Adrenal gland (tissue), 12 donors: ENCODE results near the gene CYSTM1. TPM values are rescaled to one million over a fixed set of nuclear protein-coding genes. Genes with fewer than 3 reads are reported as not detected.

ENCODE experiments used
- DNase-seq, 7 donors: peaks; one replicate each; pipeline ENCODE4 v3.0.0-alpha.2; 2019 to 2020
- H3K27ac ChIP-seq, 5 donors: fragments of 200-600 bp; sonication (generic) in 4 of 5; 1 replicate in 3 of 5; 2 replicates in 2 of 5; pipeline versions ENCODE4 v1.5.1 to v1.8.0; 2016 to 2020; ENCODE audit warnings: mild to moderate bottlenecking in 1 of 5
- H3K27me3 ChIP-seq: fragments of 200-600 bp; 2 replicates; pipeline ENCODE4 v1.8.0; 2021
- H3K36me3 ChIP-seq, 2 donors: fragments of 200-600 bp; replicated peaks in 1 of 2; 1 replicate in 1 of 2; 2 replicates in 1 of 2; pipeline versions ENCODE4 v1.5.1 to v1.8.0; 2018 to 2022
- H3K4me1 ChIP-seq, 2 donors: fragments of 200-600 bp; replicated peaks in 1 of 2; 1 replicate in 1 of 2; 2 replicates in 1 of 2; pipeline versions ENCODE4 v1.5.1 to v1.8.0; 2018 to 2021
- H3K4me3 ChIP-seq, 4 donors: fragments of 200-600 bp; sonication (generic) in 3 of 4; one replicate each; pipeline ENCODE4 v1.5.1; 2016 to 2018
- H3K9me3 ChIP-seq, 3 donors: fragments of 200-600 bp; sonication (generic) in 1 of 3; replicated peaks in 1 of 3; 1 replicate in 2 of 3; 2 replicates in 1 of 3; pipeline versions ENCODE4 v1.5.1 to v1.8.0; 2016 to 2021
- POLR2A ChIP-seq, 2 donors: fragments of 450-650 bp; IDR thresholded peaks; one replicate each; pipeline ENCODE4 v1.6.1; 2017; ENCODE audit warnings: antibody characterized with exemption in 2 of 2, mild to moderate bottlenecking in 2 of 2, moderate library complexity in 1 of 2
- WGBS, 4 donors: extraction: QIAGEN DNeasy Blood & Tissue Kit in 2 of 4; methylation state at CpG; one replicate each; pipeline versions ENCODE4 v1.1.5 to v1.1.7; 2013 to 2017; 5-methylcytosine and 5-hydroxymethylcytosine counted together
- intact Hi-C, 2 donors: fragments of 100-400 bp; cut with DNase I; formaldehyde crosslinking; loops; one replicate each; pipeline versions ENCODE4 v1.14.1 to v1.15.0; 2022 to 2023
- polyA plus RNA-seq, 3 donors: library from polyadenylated mRNA; stranded (reverse); fragments of 200-250 nt in 2 of 3; fragments of 350-450 nt in 1 of 3; fragmentation: Illumina TruSeq in 1 of 3; extraction: RNeasy Lipid Tissue Mini Kit (QIAGEN cat#74804) in 1 of 3; gene quantifications; one replicate each; pipeline ENCODE4 v1.2.3, GENCODE V29; 2013 to 2014
- total RNA-seq, 9 donors: library from RNA; depleted of rRNA in 4 of 9; stranded (reverse); fragments of >200 nt in 4 of 9; fragments of 120-200 nt in 1 of 9; fragmentation: NEBNext Ultra II Directional in 1 of 9; extraction: Animal tissue kit (Norgen Biotek cat#: 25700) in 1 of 9; gene quantifications; one replicate each; pipeline versions ENCODE4 v1.1.0 to v1.2.4, GENCODE V29; 2013 to 2023
- TF ChIP-seq, protein P1 (sequence below), 6 experiments: fragments of 450-650 bp in 4 of 6; fragments of 200-600 bp in 2 of 6; sonication (generic) in 1 of 6; IDR thresholded peaks; 1 replicate in 5 of 6; 2 replicates in 1 of 6; pipeline versions ENCODE4 v1.5.1 to v1.8.0; 2016 to 2021; ENCODE audit warnings: antibody characterized with exemption in 6 of 6, mild to moderate bottlenecking in 2 of 6, moderate library complexity in 1 of 6
- donor health status: healthy with polysubstance abuse.
- donor health status: Bipolar disorder and iron deficiency.
- donor health status: DM: yes; HTN: yes; CAD: no.
- donor health status: DM: no; HTN: no; CAD: no.
- donor health status: DM: no; HTN: no; CAD: no.
- donor health status: DM: yes; HTN: yes; CAD: no.

The CYSTM1 gene
- total and polyA plus RNA-seq, 12 donors = 42.6 to 605 (median 180) TPM

DNA sequence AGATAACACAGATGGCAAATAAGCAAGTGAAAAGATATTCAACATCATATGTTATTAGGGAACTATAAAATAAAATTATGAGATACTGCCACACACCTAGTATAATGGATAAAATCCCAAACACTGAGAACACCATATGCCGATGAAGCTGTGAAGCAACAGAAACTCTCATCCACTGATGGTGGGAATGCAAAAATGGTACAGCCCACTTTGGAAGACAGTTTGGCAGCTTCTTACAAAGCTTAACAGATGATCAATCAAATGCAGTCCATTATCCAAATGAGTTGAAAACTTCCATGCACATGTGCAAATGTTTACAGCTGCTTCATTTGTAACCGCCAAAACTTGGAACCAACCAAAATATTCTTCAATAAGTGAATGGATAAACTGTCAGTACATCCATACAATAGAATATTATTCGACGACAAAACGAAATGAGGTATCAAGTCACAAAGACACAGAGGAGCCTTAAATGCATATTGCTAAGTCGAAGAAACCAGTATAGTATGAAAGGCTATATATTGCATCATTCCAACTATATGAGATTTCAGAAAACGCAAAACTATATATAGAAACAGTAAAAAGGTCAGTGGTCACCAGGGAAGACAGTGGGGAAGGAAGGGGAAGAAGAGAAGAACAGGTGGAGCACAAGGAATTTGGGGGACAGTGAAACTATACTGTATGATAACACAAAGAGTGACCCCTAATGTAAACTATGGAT lies 113.0 kb downstream of the CYSTM1 start:
- Histone ChIP-seq H3K27me3 (no peaks in the 10 kb centered on the region), H3K4me3 (no peak overlapping the region), H3K9me3 (no peaks in the 10 kb centered on the region), H3K4me1 (peaks cover 4 to 27% of the 10 kb centered on the region in 2 donors), H3K27ac (no peak overlapping the region), H3K36me3 (no peaks in the 10 kb centered on the region)
- intact Hi-C loops = no loop called here
- WGBS, 4 donors = 87 to 92% (median 90%) methylated on average over 7 of the region's 7 CpGs
- DNase-seq = no peak
- TF ChIP-seq POLR2A (IDR thresholded peaks at IDR 0.05) = no peak

DNA sequence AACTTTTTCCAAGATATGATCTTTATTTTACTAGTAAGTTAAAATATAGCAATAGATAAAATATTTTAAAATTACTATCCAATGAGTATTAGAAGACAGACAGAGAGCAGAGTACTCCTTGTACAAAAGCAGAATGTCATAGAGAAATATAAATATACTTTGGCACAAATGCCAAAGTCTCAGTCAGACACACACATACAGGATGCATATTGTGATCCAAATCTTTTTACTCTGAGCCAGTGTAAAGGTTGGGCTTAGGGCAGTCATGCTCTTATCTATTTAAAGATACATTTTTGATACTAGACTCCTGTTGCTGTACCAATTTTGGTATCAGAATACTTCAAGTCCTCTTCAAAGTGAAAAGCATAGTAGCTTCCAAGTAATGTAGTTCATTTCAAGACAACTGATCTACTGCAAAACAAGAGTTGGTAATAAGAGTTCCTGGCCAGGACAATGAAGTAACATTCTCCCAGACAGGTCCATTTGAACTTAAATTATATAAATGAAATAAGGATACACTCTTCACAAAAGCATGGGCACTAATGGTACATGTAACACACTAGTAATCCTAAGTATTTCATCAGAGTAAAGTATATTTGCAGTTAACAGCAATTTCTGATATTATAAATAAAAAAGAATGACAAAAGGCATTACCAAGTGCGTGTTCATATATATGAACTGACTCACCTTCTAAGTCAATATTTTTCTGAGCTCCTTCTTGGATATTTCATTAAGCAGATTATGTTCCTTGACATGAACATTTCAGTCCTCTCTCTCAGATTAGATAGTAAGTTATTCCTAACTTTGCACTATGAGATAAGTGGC lies 117.4 kb downstream of the CYSTM1 start:
- H3K4me1 ChIP-seq = peaks cover 0 to 34% of the 10 kb centered on the region in 2 donors
- H3K36me3 ChIP-seq = no peaks in the 10 kb centered on the region
- intact Hi-C loops = no loop called here
- 91 to 100% (median 92%) methylated on average over 1 of the region's 1 CpG for WGBS, 4 donors
- no peak overlapping the region for H3K4me3 ChIP-seq
- no peak for DNase-seq
- peak overlapping the region in 1 of 5 donors; percentile 2 for H3K27ac ChIP-seq
- H3K27me3 ChIP-seq = no peaks in the 10 kb centered on the region
- no peaks in the 10 kb centered on the region for H3K9me3 ChIP-seq
- TF ChIP-seq, protein P1, sequence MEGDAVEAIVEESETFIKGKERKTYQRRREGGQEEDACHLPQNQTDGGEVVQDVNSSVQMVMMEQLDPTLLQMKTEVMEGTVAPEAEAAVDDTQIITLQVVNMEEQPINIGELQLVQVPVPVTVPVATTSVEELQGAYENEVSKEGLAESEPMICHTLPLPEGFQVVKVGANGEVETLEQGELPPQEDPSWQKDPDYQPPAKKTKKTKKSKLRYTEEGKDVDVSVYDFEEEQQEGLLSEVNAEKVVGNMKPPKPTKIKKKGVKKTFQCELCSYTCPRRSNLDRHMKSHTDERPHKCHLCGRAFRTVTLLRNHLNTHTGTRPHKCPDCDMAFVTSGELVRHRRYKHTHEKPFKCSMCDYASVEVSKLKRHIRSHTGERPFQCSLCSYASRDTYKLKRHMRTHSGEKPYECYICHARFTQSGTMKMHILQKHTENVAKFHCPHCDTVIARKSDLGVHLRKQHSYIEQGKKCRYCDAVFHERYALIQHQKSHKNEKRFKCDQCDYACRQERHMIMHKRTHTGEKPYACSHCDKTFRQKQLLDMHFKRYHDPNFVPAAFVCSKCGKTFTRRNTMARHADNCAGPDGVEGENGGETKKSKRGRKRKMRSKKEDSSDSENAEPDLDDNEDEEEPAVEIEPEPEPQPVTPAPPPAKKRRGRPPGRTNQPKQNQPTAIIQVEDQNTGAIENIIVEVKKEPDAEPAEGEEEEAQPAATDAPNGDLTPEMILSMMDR (IDR thresholded peaks at IDR 0.05) = no peak
- TF ChIP-seq POLR2A (IDR thresholded peaks at IDR 0.05) = no peak

Other genes with a start within 250 kb of the CYSTM1 start
- gene NRG2, start 131.9 kb upstream of the CYSTM1 start, total RNA-seq = 10 to 100 TPM in 5 of 9 donors, 1 to 10 TPM in 4; 1.8 to 16.7 (median 11.0) TPM
- 1 to 10 TPM; 5.0 to 6.5 (median 5.0) TPM for gene NRG2, start 131.9 kb upstream of the CYSTM1 start, polyA plus RNA-seq
- gene PURA, start 61.1 kb upstream of the CYSTM1 start, total RNA-seq = 10 to 100 TPM; 17.5 to 37.0 (median 24.8) TPM
- 10 to 100 TPM in 1 of 3 donors, 1 to 10 TPM in 2; 4.9 to 14.0 (median 10.0) TPM for gene PURA, start 61.1 kb upstream of the CYSTM1 start, polyA plus RNA-seq
- 10 to 100 TPM in 7 of 9 donors, 1 to 10 TPM in 2; 8.8 to 25.9 (median 12.9) TPM for gene IGIP, start 49.3 kb upstream of the CYSTM1 start, total RNA-seq
- gene IGIP, start 49.3 kb upstream of the CYSTM1 start, polyA plus RNA-seq = 10 to 100 TPM in 2 of 3 donors, 1 to 10 TPM in 1; 5.6 to 14.8 (median 10.9) TPM
- gene PFDN1, start 127.9 kb downstream of the CYSTM1 start, total RNA-seq = 100 to 1,000 TPM in 2 of 9 donors, 10 to 100 TPM in 7; 49.1 to 194 (median 77.1) TPM
- gene PFDN1, start 127.9 kb downstream of the CYSTM1 start, polyA plus RNA-seq = 100 to 1,000 TPM in 1 of 3 donors, 10 to 100 TPM in 2; 68.1 to 130 (median 97.5) TPM
- 1 to 10 TPM in 8 of 9 donors, under 1 TPM in 1; 0.54 to 9.8 (median 4.7) TPM for gene HBEGF, start 171.4 kb downstream of the CYSTM1 start, total RNA-seq
- gene HBEGF, start 171.4 kb downstream of the CYSTM1 start, polyA plus RNA-seq = 1 to 10 TPM; 3.0 to 6.2 (median 5.6) TPM
- gene SLC4A9, start 185.0 kb downstream of the CYSTM1 start, total RNA-seq = not detected
- gene SLC4A9, start 185.0 kb downstream of the CYSTM1 start, polyA plus RNA-seq = under 1 TPM in 2 of 3 donors, not detected in 1; 0.13 to 0.32 TPM
- 100 to 1,000 TPM in 4 of 9 donors, 10 to 100 TPM in 5; 64.3 to 141 (median 99.4) TPM for gene ANKHD1, start 226.6 kb downstream of the CYSTM1 start, total RNA-seq
- gene ANKHD1, start 226.6 kb downstream of the CYSTM1 start, polyA plus RNA-seq = 100 to 1,000 TPM in 1 of 3 donors, 10 to 100 TPM in 2; 58.2 to 141 (median 70.9) TPM